T47D (cell line): ENCODE results near the gene SMIM35.
"Not testable (repeated sequence)": the region's sequence is repeated elsewhere in the genome, so short reads cannot be mapped to it uniquely, and the experiment has no call there.

ENCODE experiments used
- DNase-seq, 2 experiments: peaks; one replicate each; pipeline versions ENCODE4 v3.0.0 to v3.0.0-alpha.2; 2011 to 2012; ENCODE audit warnings: low read depth in 1 of 2, low spot score in 1 of 2
- JUND ChIP-seq: IDR thresholded peaks from 2 replicates; pipeline ENCODE4 v1.6.1; 2012; ENCODE audit warnings: low read depth
- in situ Hi-C: cut with HindIII; loops from 2 replicates; pipeline ENCODE4 v1.10.0; 2016; ENCODE audit warnings: low sequenced_read_pairs, low pct_unique_long_range_greater_than_20kb

The SMIM35 gene

DNA sequence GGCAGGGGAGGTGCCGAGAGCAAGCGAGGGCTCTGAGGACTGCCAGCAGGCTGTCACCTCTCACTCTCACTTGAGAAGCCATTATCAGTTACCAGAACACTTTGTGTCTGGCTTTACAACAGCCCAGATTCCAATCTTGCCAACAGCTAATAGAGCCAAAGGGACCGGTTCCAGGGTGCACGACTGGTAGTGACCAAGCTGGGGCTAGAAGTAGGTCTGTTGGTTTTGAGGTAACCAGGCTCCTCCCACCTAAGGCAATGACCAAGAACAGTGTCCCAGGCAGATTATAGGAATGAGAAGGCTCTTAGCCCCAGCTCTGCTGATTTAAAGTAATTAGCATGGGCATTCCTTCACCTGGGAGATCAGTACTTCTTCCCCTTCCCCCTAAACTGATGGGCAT lies 107.8 kb downstream of the SMIM35 start:
- TF ChIP-seq JUND, result no peak
- in situ Hi-C loops, result no loop called here
- peak in 1 of 2 experiments; percentile 40 for DNase-seq

DNA sequence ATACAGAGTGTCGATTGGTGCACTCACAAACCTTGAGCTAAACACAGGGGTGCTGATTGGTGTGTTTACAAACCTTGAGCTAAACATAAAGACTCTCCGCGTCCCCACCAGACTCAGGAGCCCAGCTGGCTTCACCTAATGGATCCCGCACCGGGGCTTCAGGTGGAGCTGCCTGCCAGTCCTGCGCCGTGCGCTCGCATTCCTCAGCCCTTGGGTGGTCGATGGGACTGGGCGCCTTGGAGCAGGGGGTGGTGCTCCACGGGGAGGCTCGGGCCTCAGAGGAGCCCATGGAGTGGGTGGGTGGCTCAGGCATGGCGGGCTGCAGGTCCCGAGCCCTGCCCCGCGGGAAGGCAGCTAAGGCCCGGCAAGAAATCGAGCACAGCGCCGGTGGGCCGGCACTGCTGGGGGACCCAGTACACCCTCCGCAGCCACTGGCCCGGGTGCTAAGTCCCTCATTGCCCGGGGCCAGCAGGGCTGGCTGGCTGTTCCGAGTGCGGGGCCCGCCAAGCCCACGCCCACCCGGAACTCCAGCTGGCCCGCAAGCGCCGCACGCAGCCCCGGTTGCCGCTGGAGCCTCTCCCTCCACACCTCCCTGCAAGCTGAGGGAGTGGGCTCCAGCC lies 108.4 kb downstream of the SMIM35 start:
- in situ Hi-C loops, result not testable (repeated sequence)

DNA sequence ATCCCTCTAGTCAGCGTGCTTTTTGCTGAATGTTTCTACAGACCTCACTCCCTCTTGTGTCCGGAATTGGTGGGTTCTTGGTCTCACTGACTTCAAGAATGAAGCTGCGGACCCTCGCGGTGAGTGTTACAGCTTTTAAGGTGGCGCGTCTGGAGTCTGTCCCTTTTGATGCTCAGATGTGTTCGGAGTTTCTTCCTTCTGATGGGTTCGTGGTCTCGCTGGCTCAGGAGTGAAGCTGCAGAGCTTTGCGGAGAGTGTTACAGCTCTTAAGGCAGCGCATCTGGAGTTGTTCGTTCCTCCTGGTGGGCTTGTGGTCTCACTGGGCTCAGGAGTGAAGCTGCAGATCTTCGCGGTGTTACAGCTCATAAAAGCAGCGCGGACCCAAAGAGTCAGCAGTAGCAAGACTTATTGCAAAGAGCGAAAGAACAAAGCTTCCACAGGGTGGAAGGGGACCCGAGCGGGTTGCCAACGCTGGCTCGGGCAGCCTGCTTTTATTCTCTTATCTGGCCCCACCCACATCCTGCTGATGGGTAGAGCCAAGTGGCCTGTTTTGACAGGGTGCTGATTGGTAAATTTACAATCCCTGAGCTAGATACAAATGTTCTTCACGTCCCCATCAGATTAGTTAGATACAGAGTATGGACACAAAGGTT lies 109.0 kb downstream of the SMIM35 start:
- DNase-seq, in situ Hi-C loops: not testable (repeated sequence)

More for the DNA sequence above, 108.4 kb downstream of the SMIM35 start:
- not testable (repeated sequence) for DNase-seq

DNA sequence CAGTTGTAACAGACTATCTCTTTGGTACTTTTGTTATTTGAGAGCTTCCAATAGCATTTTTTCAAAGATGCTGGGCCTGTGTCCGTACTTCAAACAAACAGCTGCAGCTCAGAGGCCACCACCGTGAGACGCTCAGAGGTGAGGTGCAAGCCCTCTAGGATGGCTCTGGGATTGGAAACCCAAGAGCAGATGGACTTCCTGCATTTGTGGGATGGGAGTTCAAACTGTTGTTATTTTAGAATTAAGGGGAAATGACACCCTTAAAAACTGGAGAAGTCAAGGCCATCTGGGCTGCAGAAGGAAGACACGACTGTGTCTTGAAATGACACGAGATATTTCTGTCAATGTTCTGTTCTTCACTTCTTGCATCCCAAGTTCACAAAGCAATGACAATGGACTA lies 109.7 kb downstream of the SMIM35 start:
- DNase-seq, result no peak
- no peak for TF ChIP-seq JUND
- in situ Hi-C loops, result no loop called here

DNA sequence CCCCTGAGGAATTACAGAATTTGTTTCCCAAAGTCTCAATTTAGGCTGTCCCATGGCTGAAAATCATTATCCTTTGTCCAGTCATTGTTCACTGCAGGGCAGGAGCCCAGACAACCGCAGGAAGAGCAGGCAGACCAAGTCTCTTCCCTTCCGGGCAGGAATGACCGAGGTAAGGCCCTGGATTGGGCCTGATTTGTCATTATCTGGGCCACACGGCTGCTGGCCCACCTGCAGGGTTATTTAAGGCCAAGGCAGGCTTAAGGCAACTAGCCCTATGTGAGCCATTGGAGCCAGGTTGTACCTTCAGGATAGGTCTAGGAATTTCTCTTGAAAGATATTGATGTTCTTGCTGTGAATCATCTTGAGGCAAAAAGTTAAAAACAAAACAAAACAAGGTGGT lies 110.3 kb downstream of the SMIM35 start:
- TF ChIP-seq JUND, result no peak
- in situ Hi-C loops, result no loop called here
- DNase-seq, result no peak

DNA sequence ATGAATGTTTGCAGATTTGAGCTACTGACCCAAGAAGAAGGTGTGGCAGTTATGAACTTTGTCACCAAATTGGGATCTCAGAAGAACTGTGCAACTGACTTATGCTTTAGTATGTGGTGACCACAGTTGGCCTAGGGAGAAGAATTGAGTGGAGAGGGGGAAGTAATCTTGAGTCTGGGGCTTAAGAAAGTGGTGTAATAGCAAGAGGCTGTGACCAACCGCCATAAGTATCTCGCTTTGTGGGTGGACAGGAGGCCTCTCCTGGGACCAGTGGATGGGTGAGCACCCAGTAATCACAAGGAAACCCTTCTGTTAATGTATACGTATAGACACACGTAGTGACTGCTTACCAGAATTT lies 113.3 kb downstream of the SMIM35 start:
- TF ChIP-seq JUND, result no peak
- in situ Hi-C loops, result no loop called here
- DNase-seq, result no peak

DNA sequence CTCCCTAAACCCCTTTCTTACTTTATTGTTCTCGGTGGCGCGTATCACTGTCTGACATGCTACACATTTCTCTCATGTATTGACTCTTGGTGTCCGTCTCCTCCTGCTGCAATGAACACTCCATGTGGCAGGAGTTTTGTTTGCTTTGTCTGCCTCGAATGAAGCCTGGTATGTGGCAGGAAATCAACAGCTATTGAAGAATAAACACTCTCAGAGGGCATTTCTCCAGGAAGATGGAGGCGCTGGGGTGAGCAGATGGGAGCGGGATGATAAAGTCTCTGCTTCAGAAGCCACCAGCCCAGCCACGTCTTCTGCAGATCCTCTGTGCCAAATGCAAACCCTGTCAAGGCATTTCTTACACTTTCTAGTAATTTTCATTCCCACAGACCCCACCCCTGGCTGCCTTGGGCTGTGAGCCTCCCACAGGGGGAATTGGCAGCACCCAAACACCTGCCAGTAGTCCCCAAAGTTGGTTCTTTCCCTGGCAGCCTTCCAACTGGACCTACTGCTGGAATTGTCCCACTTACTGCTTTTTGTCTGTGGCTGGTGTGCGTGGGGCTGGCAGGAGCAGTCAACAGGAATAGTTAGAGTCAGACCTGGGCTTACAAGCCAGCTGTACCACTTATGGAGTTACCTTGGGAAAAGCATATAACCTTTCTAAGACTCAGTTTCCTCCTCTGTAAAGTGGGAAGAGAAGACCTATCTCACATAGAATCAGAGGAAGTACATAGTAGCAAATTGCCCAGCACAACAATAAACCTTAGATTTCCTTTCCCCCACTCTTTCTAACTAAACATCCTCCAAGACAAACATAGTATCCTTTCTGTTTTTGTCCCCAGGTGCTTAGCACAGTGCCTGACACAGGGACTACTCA lies 113.9 kb downstream of the SMIM35 start:
- in situ Hi-C loops, result no loop called here
- DNase-seq, result peak; percentile 70 to 84
- TF ChIP-seq JUND, result no peak

DNA sequence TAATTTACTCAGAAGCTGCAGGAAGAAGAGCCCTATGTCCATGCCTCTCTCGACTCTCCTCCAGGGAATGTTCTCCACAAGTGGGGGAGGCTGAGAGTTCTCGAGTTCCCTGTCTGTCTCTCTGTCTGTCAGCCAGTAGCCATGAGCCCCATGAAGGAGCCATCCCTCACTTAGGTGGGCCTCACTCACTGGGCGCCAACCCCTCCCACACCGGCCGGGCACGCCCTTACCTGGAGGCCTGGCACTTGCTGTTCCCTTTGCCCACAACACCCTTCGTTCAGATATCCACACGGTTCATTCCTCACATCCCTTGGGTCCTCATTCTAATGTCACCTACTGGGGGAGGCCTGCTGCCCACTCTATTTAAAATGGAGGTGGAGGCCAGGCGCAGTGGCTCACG lies 114.7 kb downstream of the SMIM35 start:
- TF ChIP-seq JUND, result no peak
- no peak for DNase-seq
- in situ Hi-C loops, result no loop called here

DNA sequence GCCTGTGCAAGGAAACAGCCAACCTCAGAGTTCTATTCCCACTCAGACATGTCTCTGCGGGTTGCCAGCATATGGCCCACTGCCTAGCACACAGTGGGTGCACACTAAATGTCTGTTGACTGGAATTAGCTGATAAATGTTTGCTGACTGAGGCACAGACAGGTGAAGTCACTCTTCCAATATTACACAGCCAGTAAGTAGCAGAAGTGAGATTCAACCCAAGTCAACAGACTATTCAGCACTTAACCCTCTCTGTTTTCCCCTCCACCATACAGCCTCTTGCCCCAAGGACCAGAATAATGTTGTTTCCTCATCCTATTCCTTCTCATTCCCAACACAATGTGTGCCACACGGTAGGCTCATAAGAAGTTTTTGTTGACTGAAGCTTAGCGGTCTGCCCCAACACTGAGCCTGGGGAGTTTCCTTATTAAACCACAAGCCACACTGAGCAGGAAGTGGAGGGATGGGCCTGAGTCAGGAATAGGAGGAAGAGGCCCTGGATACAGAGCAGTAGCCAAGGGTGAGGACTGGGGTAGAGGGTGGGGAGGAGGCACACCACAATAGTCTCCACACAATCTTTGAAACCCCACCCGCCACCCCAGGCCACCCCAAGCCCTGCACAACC lies 116.3 kb downstream of the SMIM35 start:
- TF ChIP-seq JUND, result no peak
- in situ Hi-C loops, result no loop called here
- peak in 1 of 2 experiments; percentile 75 for DNase-seq

DNA sequence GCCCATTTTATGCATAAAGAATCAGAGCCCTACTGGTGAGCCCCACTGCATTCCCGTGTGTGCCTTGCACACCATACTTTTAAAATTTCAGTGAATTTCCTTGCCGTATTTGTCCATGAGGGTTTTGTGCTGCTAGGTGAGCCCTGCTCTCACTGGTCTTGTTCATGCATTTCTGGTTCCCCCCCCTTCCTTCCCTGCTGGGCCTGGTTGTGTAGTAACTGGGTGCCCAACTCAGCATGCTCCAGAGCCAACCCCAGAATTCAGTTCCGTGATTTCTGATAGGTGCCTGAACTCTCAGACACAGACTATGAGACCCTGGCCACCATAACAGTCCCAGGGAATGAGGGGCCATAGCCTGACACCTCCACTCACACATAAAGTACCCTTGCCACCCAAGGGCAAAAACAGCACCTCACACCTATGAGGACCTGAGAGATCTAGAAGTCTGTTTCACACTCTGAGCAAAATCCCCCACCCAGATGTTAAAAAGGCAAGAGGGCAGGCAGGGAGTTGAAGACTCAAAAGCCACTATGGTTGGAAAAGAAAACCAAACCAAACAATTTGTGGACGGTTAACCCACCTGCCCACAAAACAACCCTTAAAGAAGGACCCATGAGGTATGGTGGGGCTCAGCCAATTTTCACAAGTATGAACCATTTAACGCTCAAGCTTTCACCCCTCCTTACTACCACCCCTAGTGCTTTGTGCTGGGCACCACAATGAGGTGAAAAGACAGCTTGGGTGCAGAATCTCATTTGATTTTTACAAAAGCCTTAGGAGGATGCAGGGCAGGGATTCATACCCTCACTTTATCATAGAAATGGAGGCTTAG lies 117.4 kb downstream of the SMIM35 start:
- TF ChIP-seq JUND, result no peak
- no peak for DNase-seq
- in situ Hi-C loops, result no loop called here

DNA sequence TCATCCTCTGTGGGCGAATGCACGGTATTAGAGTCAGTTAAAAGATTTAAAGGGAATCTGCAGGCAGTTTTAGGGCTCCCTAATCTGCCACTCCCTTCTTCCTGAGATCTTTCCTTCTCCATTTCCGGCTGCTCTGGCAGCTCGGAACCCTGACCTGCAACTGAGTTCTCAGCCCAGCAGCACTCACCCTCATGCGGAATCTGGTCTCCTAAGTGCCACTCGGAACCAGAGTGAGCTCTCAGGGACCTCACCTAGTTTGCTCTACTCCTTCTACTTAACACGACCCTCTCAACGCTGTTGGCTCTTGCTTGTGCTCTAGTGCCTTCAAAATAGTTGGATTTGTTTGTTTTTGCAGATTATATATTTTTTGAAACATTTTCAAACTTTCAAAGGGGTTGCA lies 119.9 kb downstream of the SMIM35 start:
- in situ Hi-C loops, result no loop called here
- no peak for DNase-seq
- no peak for TF ChIP-seq JUND

DNA sequence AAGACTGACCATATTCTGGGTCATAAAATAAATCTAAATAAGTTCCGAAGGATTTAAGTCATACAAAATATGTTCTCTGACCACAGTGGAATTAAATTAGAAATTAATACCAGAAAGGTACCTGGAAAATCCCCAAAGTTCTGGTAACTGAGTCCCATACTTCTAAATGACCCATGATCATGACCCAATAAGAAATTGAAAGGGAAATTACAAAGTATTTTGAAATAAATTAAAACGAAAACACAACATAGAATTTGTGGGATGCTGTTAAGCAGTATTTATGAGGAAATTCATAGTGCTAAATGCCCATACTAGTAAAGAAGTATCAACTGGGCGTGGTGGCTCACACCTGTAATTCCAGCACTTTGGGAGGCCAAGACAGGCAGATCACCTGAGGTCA lies 123.9 kb downstream of the SMIM35 start:
- in situ Hi-C loops, result no loop called here
- no peak for DNase-seq
- no peak for TF ChIP-seq JUND
